GM21423 (cell line): Measurements from ENCODE around the gene PACSIN2.
"Not testable (repeated sequence)": the region's sequence is repeated elsewhere in the genome, so short reads cannot be mapped to it uniquely, and the experiment has no call there.

Experiments
- ATAC-seq: cut with Tn5 transposase; IDR thresholded peaks from one replicate; pipeline ENCODE4 v1.9.1; 2021; ENCODE audit warnings: mild to moderate bottlenecking, moderate library complexity; ENCODE audit not compliant: unreplicated experiment

PACSIN2 gene

GRCh38 chr22:42929838-42930155 lies 85.2 kb downstream of the PACSIN2 start:
- no peak for ATAC-seq

- ATAC-seq, result no peak
Measured at GRCh38 chr22:42928969-42929837, 85.7 kb downstream of the PACSIN2 start.

GRCh38 chr22:42927966-42928365 lies 87.0 kb downstream of the PACSIN2 start:
- no peak for ATAC-seq

- no peak for ATAC-seq
Measured at GRCh38 chr22:42926768-42927167, 88.2 kb downstream of the PACSIN2 start.

GRCh38 chr22:42926104-42926503 lies 88.8 kb downstream of the PACSIN2 start:
- ATAC-seq, result no peak

GRCh38 chr22:42925598-42925997 lies 89.4 kb downstream of the PACSIN2 start:
- no peak for ATAC-seq

- not testable (repeated sequence) for ATAC-seq
Measured at GRCh38 chr22:42925031-42925430, 89.9 kb downstream of the PACSIN2 start.

GRCh38 chr22:42924436-42924835 lies 90.5 kb downstream of the PACSIN2 start:
- no peak for ATAC-seq

- ATAC-seq, result no peak
Measured at GRCh38 chr22:42922374-42923191, 92.4 kb downstream of the PACSIN2 start.

- ATAC-seq, result no peak
Measured at GRCh38 chr22:42920101-42920820, 94.7 kb downstream of the PACSIN2 start.

- no peak for ATAC-seq
Measured at GRCh38 chr22:42919199-42919598, 95.8 kb downstream of the PACSIN2 start.

GRCh38 chr22:42918500-42918899 lies 96.4 kb downstream of the PACSIN2 start:
- no peak for ATAC-seq

- ATAC-seq, result not testable (repeated sequence)
Measured at GRCh38 chr22:42917358-42917757, 97.6 kb downstream of the PACSIN2 start.

- no peak for ATAC-seq
Measured at GRCh38 chr22:42915980-42916765, 98.8 kb downstream of the PACSIN2 start.

GRCh38 chr22:42914511-42915076 lies 100.4 kb downstream of the PACSIN2 start:
- no peak for ATAC-seq

GRCh38 chr22:42913874-42914510 lies 101.0 kb downstream of the PACSIN2 start:
- no peak for ATAC-seq

GRCh38 chr22:42912059-42912458 lies 102.9 kb downstream of the PACSIN2 start:
- no peak for ATAC-seq

GRCh38 chr22:42910221-42910942 lies 104.6 kb downstream of the PACSIN2 start:
- no peak for ATAC-seq
